ENCODE measurements around the gene LPP.

LPP gene

DNA sequence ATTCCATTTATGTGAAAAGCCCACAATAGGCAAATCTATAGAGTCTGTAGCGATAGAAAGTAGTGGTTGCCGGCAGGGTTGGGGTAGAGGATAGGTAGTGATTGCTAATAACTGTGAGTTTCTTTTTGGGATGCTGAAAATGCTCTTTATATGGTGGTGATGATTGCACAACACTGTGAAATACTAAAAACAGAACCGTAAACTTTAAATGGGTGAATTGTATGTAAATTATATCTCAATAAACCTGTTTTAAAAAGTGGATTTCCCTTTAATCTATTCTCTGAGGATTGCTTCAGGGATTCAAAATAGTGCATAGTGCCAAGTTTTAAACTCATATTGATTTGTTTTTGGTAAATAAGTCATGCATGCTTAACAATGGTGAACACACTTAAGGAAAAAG, 140.2 kb downstream of the LPP start:
- no peaks in the 10 kb centered on the region for H3K36me3 ChIP-seq
- no peaks in the 10 kb centered on the region for H3K27me3 ChIP-seq
- no peaks in the 10 kb centered on the region for H3K4me1 ChIP-seq
- H3K9me3 ChIP-seq = no peaks in the 10 kb centered on the region
- DNase-seq = no peak
- H3K4me3 ChIP-seq (ENCODE audit: low read depth, low read length) = no peak overlapping the region
- TF ChIP-seq, protein P1, sequence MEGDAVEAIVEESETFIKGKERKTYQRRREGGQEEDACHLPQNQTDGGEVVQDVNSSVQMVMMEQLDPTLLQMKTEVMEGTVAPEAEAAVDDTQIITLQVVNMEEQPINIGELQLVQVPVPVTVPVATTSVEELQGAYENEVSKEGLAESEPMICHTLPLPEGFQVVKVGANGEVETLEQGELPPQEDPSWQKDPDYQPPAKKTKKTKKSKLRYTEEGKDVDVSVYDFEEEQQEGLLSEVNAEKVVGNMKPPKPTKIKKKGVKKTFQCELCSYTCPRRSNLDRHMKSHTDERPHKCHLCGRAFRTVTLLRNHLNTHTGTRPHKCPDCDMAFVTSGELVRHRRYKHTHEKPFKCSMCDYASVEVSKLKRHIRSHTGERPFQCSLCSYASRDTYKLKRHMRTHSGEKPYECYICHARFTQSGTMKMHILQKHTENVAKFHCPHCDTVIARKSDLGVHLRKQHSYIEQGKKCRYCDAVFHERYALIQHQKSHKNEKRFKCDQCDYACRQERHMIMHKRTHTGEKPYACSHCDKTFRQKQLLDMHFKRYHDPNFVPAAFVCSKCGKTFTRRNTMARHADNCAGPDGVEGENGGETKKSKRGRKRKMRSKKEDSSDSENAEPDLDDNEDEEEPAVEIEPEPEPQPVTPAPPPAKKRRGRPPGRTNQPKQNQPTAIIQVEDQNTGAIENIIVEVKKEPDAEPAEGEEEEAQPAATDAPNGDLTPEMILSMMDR (IDR thresholded peaks at IDR 0.05; ENCODE audit: low read depth, low read length) = no peak

DNA sequence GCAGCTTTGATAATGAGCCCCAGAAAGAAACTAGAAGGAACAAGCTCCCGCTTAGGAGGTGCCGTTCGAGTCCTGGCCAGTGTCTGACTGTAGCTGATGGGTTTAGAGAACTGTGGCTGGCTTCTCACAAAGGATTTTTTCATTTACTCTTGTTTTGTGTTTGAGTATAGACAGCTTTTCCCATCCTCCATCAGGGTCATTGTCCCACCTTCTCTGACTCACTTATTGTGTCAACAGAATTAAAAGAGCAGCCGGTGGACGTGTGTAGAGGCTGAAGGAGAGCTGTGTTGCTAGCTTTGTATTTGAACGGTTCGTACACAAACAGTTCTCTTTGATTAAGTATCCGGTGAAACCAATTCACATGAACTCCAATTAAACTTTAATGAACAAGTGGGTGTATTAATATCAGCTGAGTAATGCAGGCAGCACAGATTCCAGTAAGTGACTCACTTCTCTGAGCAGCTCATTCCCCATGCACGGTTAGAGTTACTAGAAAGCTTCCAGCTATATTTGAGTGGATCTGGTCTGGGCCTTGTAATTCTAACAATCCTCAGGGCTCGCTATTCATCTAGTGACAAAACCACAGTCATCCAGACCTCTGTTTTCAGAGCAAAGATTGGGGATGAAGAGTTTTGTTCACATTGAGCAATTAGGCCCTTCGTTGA, 141.0 kb downstream of the LPP start:
- TF ChIP-seq, protein P1 (IDR thresholded peaks at IDR 0.05; ENCODE audit: low read depth, low read length) = no peak
- no peaks in the 10 kb centered on the region for H3K4me1 ChIP-seq
- H3K36me3 ChIP-seq = no peaks in the 10 kb centered on the region
- no peaks in the 10 kb centered on the region for H3K27me3 ChIP-seq
- H3K4me3 ChIP-seq (ENCODE audit: low read depth, low read length) = no peak overlapping the region
- no peaks in the 10 kb centered on the region for H3K9me3 ChIP-seq
- no peak for DNase-seq

DNA sequence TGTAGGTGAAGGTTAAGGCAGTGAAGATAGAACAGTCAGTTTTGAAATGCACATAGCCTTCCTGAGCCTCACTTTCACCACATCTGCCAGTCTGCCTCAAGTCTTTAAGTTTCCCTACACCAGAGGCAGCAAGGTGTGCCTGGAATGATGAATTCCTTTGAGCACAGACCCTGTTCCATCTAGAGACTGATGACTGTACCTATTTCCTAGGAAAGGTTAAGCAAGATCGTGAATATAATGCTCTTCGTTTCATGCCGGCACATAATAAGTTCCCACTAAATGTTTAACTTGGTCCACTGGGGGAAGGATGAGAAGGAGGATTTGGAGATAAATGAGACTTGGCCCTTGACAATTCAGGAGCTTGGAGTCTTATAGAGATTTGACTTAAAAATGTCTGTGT, 141.9 kb downstream of the LPP start:
- Histone ChIP-seq H3K27me3 (no peaks in the 10 kb centered on the region), H3K9me3 (no peaks in the 10 kb centered on the region), H3K4me3 (ENCODE audit: low read depth, low read length) (no peak overlapping the region), H3K4me1 (no peaks in the 10 kb centered on the region), H3K36me3 (no peaks in the 10 kb centered on the region)
- DNase-seq = no peak
- TF ChIP-seq, protein P1 (IDR thresholded peaks at IDR 0.05; ENCODE audit: low read depth, low read length) = no peak

DNA sequence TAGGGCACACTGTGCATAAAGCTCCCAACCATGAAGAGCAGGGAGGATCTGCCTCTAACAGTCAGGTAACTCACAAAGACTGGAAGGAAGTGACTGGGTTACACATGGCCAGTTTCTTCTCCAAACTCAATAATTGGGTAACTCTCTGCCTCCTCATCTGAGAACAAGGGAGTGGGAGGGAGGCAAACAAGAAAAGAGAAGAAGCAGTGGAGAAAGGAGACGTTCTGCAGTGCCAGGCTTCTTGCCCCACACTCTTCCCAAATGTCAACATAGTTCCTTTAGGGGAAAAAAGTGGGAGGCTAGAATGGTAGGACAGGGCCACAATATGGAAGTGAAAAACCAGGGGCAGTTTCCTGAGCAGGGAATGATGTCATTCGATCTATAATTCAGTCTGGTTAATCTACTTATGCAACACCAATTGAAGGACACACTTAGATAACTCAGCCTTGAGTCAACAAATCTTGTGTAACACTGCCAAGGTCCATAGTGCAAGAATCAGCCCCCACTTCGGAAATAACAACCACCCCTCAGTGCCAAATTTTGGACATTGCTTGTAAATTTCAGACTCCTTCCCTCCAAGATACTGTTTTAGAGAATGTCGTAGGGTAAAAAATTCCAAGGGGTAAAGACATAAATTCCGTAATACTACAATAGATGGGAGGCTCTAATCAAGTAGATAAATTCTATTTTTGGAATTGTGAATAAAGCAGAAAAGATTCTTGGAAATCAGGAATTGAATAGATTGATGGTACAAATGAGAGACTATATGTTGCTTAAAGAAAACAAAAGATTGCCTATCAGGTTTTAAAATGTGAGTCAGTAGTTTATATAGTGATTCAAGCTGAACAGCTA, 143.0 kb downstream of the LPP start:
- no peaks in the 10 kb centered on the region for H3K9me3 ChIP-seq
- no peaks in the 10 kb centered on the region for H3K4me1 ChIP-seq
- DNase-seq = no peak
- H3K36me3 ChIP-seq = no peaks in the 10 kb centered on the region
- H3K4me3 ChIP-seq (ENCODE audit: low read depth, low read length) = no peak overlapping the region
- no peaks in the 10 kb centered on the region for H3K27me3 ChIP-seq
- TF ChIP-seq, protein P1 (IDR thresholded peaks at IDR 0.05; ENCODE audit: low read depth, low read length) = no peak

DNA sequence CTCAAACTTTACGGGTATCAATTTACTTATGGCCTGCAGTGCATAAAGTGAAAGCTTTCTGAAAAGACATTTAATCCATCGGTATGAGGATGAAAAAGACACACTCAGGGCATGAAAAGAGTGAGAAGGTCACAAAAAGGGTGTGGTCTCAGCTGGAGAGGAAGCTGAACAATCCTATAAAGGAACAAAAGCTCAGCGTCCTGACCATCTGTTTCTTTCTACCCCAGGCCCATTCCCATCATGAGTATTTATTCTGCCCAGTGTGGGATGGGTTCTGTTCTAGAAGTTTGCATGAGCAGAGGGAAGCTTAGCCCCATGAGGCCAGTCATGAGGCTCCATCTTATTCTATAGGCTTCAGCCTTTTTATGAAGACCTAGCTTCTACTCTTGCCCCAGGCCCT, 144.6 kb downstream of the LPP start:
- TF ChIP-seq, protein P1 (IDR thresholded peaks at IDR 0.05; ENCODE audit: low read depth, low read length) = no peak
- no peaks in the 10 kb centered on the region for H3K36me3 ChIP-seq
- H3K27me3 ChIP-seq = no peaks in the 10 kb centered on the region
- no peak for DNase-seq
- H3K4me3 ChIP-seq (ENCODE audit: low read depth, low read length) = no peak overlapping the region
- H3K4me1 ChIP-seq = no peaks in the 10 kb centered on the region
- no peaks in the 10 kb centered on the region for H3K9me3 ChIP-seq

DNA sequence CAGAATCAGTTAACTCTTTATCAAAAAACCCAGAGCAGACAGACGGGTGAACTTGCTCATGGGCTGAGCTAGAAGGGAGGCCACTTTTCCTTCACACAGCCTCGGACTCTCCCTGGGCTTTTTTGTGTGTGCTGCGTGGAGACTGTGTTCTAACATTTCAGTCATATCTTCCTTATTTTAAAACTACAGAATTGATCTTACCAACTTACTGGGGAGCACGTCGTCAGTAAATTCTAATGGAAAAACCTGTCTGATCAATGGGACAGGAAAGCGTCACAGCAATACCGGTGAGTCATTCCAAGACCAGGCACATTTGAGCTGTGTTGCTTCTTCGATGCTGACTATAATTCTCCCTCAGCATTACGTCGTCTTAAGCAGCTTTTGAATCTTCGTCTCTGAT, 145.1 kb downstream of the LPP start:
- Histone ChIP-seq H3K4me3 (ENCODE audit: low read depth, low read length) (no peak overlapping the region), H3K4me1 (no peaks in the 10 kb centered on the region)
- DNase-seq = no peak

More for the DNA sequence above, 145.1 kb downstream of the LPP start:
- H3K27me3 ChIP-seq = no peaks in the 10 kb centered on the region
- TF ChIP-seq, protein P1 (IDR thresholded peaks at IDR 0.05; ENCODE audit: low read depth, low read length) = no peak
- no peaks in the 10 kb centered on the region for H3K36me3 ChIP-seq
- no peaks in the 10 kb centered on the region for H3K9me3 ChIP-seq

Measured in BE2C (cell line).